COLO668 (cell line): ENCODE results near the gene ATG14.
"Not testable (repeated sequence)": the region's sequence is repeated elsewhere in the genome, so short reads cannot be mapped to it uniquely, and the experiment has no call there.

Experiments used
- DNase-seq: peaks from one replicate; lab custom pipeline; 2025; ENCODE audit not compliant: unreplicated experiment; lab: John Stamatoyannopoulos, UW

ATG14 gene, protein sequence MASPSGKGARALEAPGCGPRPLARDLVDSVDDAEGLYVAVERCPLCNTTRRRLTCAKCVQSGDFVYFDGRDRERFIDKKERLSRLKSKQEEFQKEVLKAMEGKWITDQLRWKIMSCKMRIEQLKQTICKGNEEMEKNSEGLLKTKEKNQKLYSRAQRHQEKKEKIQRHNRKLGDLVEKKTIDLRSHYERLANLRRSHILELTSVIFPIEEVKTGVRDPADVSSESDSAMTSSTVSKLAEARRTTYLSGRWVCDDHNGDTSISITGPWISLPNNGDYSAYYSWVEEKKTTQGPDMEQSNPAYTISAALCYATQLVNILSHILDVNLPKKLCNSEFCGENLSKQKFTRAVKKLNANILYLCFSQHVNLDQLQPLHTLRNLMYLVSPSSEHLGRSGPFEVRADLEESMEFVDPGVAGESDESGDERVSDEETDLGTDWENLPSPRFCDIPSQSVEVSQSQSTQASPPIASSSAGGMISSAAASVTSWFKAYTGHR

DNA sequence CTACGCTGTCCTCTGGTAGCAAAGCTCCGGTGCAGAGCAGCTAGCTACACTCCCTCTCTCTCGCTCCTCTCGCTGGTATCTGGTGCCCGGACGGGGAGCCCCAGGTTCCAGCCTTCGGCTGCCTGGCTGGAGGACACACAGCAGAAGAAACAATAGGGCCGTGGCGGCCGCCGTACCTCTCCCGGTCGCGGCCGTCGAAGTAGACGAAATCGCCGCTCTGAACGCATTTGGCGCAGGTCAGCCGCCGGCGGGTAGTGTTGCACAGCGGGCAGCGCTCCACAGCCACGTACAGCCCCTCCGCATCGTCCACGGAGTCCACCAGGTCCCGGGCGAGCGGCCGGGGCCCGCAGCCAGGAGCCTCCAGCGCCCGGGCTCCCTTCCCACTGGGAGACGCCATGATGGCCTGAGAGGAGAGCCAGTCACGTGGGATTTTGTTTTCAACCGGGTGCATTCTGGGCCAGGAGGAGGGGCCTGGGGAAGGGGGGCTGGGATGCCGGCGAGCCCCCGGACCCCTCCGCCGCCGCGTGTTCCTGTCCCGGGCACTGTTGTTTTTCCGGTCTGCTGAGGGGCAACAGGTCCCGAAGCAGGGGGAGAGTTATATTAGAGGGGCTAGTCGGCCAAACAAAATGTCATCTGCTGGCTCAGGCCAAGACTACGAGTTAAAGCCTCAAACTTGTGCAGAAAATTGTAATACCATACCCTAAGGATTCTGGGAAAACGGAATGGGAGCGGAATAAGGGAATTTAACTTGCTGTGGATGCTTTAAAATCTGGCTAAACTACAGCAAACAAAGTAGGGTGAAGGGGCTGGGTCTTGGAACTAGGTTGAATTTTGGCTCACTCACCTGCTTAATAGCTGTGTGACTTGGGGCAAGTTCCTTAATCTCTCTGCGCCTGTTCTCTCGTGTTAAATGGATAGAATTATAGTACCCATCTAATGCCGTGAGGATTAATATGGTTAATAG lies at the start of gene ATG14:
TSS of gene ATG14 (minus strand) at position 405 of the 964 bp plus-strand sequence. CDS start at position 397, 8 bp downstream.
- DNase-seq = peak; percentile 85

- DNase-seq = no peak
Measured at GRCh38 chr14:55458800-55459515, 47.3 kb upstream of the ATG14 start.

GRCh38 chr14:55457496-55457895 lies 45.9 kb upstream of the ATG14 start:
- no peak for DNase-seq

- DNase-seq = not testable (repeated sequence)
Measured at GRCh38 chr14:55456411-55456810, 44.8 kb upstream of the ATG14 start.

DNA sequence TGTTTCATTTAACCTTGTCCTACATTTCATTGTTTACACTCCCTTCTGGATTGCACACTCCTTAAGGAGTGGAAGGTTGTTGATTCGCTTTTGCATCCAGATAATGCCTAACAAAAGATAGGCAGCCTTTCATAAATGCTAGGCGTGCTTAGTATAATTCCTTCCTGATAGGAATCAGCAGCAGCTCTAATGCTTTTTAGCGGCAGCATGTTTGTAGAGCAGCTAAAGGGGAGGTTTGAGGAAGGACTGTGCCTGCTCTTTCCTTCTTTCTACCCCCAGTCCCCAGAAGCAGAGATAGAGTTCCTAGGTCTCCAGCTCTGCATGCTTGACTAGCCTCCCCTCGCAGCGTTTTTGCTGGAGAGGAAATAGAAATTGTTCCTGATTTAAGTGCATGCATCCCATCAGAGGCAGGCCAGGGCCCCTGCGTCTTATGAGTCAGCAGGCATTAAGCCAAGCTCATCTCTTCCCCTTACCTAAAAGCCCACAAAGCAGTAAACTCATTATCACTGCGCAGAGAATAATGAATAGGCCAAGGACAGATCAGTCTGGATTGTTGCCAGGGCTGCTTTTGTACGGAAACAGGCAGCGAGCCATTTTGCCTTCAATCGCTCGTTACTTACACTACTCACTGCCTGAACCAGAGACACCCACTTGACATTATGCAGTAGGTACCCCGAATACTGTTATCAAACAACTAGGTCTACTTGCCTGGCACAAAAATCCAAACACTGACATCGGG lies 42.8 kb upstream of the ATG14 start:
- DNase-seq = peak; percentile 78

DNA sequence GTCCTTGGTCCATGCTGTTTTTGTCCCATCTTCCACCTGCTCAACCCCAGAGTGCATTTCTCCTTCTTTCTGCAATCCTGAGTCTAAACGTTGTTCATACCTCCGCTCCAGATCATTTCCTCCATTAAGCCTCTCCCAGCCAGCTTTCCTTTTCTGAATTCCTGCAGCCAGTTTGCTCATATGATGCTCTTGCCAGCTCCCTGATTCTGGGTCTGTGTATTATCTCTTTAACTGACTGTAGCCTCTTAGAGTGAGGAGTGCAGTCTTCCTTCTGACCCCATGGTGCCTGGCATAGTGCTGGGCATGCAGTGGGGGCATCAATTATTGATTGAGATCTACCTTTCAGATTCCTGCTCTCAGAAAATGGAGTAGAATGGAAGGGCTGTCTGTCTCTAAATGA lies 40.3 kb upstream of the ATG14 start:
- no peak for DNase-seq

- no peak for DNase-seq
Measured at GRCh38 chr14:55451398-55451797, 39.8 kb upstream of the ATG14 start.

DNA sequence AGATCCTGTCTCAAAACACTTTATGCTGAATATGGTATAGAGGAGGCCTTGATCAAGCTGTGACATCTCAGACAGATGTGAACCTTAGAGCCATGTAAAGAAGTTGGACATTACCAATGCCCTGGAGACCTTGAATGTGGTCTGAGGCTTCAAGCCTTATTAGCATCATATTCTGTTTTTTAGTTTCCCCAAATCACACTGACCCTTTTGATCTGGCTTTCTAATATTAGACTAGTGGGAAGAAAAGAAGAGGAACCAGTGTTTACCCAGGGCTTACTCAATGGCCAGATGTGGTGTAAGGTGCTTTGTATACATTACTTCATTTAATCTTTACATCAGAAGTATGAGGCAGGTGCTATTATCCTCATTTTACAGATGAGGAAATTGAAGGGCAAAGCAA lies 39.4 kb upstream of the ATG14 start:
- no peak for DNase-seq

DNA sequence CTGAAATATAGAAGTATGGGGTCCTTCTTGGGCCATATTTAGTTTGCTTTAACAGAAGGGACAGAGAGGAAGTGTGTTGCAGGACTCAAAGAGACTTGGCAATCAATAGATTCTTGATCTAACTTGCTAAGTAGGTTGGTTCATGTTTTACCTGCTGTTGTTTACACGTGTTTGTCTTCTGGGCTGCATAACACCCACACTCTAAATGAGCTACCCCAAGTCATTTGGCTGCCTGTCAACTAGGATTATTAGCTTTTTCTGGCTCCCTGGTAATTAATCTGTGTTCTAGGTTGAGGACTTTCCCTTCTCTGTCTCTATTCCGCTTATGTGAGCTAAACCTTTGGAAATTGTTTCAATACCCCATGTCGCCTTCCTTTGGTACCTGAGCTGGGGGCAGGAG lies 38.9 kb upstream of the ATG14 start:
- DNase-seq = no peak

DNA sequence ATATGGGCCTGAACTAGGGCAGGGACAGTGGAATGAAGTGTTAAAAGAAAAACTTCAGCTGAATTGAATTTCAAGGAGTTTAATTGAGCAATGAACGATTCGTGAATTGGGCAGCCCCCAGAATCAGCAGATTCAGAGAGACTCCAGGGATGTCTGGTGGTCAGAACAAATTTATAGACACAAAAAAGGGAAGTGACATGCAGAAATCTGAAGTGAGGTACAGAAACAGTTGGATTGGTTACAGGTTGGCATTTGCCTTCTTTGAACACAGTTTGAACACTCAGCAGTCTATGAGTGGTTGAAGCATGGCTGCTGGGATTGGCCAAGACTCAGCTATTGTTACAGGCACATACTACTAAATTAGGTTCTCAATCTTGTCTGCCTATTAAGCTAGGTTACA lies 38.5 kb upstream of the ATG14 start:
- DNase-seq = no peak

DNA sequence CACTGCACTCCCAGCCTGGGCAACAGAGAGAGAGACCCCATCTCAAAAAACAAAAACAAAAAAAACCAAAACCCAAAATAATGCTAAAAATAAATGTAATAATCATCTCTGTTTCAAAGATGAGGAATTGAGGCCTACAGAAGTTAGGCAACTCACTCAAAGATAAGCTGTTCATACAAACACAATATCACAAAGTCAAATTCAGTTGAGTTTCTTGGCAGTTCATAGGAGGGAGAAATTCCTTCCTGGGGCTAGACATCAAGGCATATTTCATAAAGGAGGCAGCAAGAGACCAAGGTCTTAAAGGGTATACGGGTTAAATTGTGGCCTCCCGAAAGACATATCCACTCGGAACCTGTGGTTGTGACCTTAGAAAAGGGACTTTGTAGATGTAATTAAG lies 37.5 kb upstream of the ATG14 start:
- no peak for DNase-seq

- DNase-seq = no peak
Measured at GRCh38 chr14:55448141-55448614, 36.5 kb upstream of the ATG14 start.

GRCh38 chr14:55446833-55447232 lies 35.2 kb upstream of the ATG14 start:
- DNase-seq = no peak

DNA sequence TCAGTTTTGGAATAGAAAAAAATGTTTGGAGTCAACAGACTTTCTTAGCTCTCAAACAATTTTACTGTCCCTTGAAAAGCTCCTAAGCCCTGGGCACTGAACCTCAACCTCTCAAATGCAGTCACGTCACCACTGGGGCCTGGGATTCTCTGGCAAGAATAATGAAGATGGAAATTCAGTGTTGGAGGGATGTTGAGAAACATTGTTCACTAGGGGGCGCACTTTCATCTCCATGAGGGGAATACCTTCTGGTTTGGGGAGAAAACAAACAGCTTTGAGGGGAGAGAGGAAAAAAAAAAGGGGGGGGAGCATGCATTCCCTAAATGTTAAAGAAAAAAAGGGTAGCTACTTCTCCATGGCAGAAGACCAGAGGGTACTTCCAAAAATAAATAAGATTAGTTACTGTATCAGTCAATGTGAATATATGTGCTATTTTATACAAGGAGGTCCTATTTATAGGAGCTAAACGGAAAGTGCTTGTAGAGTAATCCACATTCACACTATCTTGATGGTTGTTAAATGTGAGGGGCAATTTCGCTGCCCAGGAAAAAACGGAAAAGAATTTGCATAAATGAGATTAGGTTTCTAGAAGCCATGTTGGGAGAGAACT lies 34.6 kb upstream of the ATG14 start:
- DNase-seq = peak; percentile 66

DNA sequence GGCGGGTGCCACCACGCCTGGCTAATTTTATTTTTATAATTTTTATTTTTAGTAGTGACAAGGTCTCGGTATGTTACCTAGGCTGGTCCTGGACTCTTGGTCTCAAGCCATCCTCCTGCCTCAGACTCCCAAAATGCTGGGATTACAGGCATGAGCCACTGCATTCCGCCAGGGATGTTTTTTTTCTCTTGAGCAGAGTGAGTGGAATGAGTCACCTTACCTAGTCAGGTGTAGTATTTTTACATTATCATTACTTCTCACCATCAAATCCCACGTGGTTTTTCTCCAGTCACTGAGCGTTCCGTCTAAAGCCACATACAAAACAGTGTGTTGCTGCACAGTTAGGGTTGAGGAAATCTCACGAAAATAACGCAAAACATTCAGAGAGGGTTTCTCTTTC lies 29.7 kb upstream of the ATG14 start:
- DNase-seq = no peak

DNA sequence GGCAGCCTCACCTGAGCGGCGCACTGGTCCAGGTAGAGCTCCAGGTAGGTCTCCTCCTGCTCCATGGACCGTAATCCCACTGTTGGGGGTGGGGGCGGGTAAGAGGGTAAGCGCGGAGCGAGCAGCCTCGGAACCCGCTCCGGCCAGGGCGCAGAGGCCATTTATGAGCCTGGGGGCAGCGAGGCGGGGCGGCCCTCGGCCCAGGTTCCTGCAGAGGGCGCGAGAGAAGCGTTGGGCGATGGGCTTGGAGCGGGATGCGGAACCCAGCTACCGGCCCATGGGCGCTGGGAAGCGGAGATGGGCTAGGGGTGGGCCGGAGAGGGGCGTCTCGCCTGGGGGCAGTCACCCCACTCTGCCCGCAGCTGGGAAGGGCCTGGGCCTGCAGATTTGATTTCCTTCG lies 28.8 kb upstream of the ATG14 start, which contains the start of gene TBPL2:
TSS of gene TBPL2 (minus strand) at position 232 of the 400 bp plus-strand sequence. CDS start at position 65, 167 bp downstream.
- no peak for DNase-seq

DNA sequence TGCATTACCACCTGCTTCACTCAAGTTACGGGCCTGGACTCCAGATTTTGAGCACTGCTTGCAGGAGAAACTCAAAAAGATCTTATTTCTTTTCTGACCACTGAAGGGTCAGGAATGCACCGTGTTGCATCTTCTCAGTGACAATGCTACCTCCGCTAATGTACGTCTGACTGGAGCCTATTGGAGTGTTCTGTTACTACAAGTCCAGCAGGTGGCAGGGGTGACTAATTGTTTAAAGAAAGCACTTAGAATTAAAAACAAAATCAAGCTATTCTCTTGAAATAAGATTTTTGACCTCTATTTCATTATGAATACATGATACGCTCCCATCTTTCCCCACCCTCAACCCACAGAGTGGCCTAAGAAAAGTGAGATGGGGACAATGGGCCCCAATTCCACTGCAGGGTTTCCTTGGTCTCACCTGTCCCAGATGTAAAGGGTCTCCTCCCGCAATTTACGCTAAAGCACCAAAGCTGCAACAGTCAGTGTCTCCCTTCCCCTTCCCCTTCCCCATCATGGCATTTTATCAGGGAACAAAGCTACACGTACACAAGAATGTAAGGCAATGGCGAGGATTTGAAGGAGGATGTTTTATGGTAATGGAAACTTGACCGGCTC lies 26.5 kb upstream of the ATG14 start:
- peak; percentile 48 for DNase-seq

GRCh38 chr14:55436931-55437330 lies 25.3 kb upstream of the ATG14 start:
- DNase-seq = no peak

GRCh38 chr14:55436519-55436918 lies 24.9 kb upstream of the ATG14 start:
- DNase-seq = no peak
